ENCODE data around the gene ASCL1. TPM values are rescaled to one million over a fixed set of nuclear protein-coding genes. Genes with fewer than 3 reads are reported as not detected.
A peak's percentile ranks its signal among the peaks of the same experiment; 100 is the strongest.

Gene ASCL1
- total RNA-seq, 1 experiment from 2014 or later = not detected

- no peak for DNase-seq (ENCODE audit: low read depth)
These were observed 6.4 kb upstream of the ASCL1 start for GRCh38 chr12:102950950-102951619.

- DNase-seq (ENCODE audit: low read depth) = no peak
These were observed 5.6 kb upstream of the ASCL1 start for GRCh38 chr12:102951841-102952240.

- no peak for DNase-seq (ENCODE audit: low read depth)
These were observed 4.3 kb upstream of the ASCL1 start for GRCh38 chr12:102953221-102953620.

GRCh38 chr12:102954134-102954533 is 3.3 kb upstream of the ASCL1 start:
- DNase-seq (ENCODE audit: low read depth) = no peak

GRCh38 chr12:102955926-102956737 is 1.3 kb upstream of the ASCL1 start:
- no peak for DNase-seq (ENCODE audit: low read depth)

- no peak for DNase-seq (ENCODE audit: low read depth)
These were observed 641 bp upstream of the ASCL1 start for GRCh38 chr12:102956738-102957327.

GRCh38 chr12:102958073-102958829 is 777 bp downstream of the ASCL1 start:
- peak; percentile 3 for DNase-seq (ENCODE audit: low read depth)

GRCh38 chr12:102958830-102959176 is 1.3 kb downstream of the ASCL1 start:
- DNase-seq (ENCODE audit: low read depth) = no peak

GRCh38 chr12:102959391-102959790 is 1.9 kb downstream of the ASCL1 start:
- no peak for DNase-seq (ENCODE audit: low read depth)

GRCh38 chr12:102960766-102961465 is 3.4 kb downstream of the ASCL1 start:
- no peak for DNase-seq (ENCODE audit: low read depth)

- DNase-seq (ENCODE audit: low read depth) = no peak
These were observed 4.0 kb downstream of the ASCL1 start for GRCh38 chr12:102961466-102961855.

GRCh38 chr12:102962532-102962931 is 5.1 kb downstream of the ASCL1 start:
- no peak for DNase-seq (ENCODE audit: low read depth)

- DNase-seq (ENCODE audit: low read depth) = no peak
These were observed 5.5 kb downstream of the ASCL1 start for GRCh38 chr12:102962986-102963385.

- DNase-seq (ENCODE audit: low read depth) = no peak
These were observed 6.3 kb downstream of the ASCL1 start for GRCh38 chr12:102963796-102964195.

- DNase-seq (ENCODE audit: low read depth) = no peak
These were observed 7.4 kb downstream of the ASCL1 start for GRCh38 chr12:102964872-102965271.

- DNase-seq (ENCODE audit: low read depth) = no peak
These were observed 8.0 kb downstream of the ASCL1 start for GRCh38 chr12:102965281-102966155.

GRCh38 chr12:102966200-102966863 is 8.9 kb downstream of the ASCL1 start:
- DNase-seq (ENCODE audit: low read depth) = no peak

- DNase-seq (ENCODE audit: low read depth) = no peak
These were observed 13.3 kb downstream of the ASCL1 start for GRCh38 chr12:102970780-102971179.

- DNase-seq (ENCODE audit: low read depth) = no peak
These were observed 13.8 kb downstream of the ASCL1 start for GRCh38 chr12:102971227-102971626.

GRCh38 chr12:102973583-102973982 is 16.1 kb downstream of the ASCL1 start:
- DNase-seq (ENCODE audit: low read depth) = no peak

Measured in LHCN-M2 (cell line).